PC-9 (cell line): Measurements from ENCODE around the gene ZFHX3.

Experiments
- CTCF ChIP-seq: fragments of 200-600 bp; sonication (generic); conservative IDR thresholded peaks from 2 replicates; pipeline ENCODE4 v1.6.1; 2017; ENCODE audit warnings: mixed run types, antibody characterized with exemption, mild to moderate bottlenecking, moderate library complexity
- EZH2 ChIP-seq: fragments of 200-600 bp; sonication (generic); IDR thresholded peaks from 2 replicates; pipeline ENCODE4 v1.8.0; 2017; ENCODE audit warnings: antibody characterized with exemption, low read depth

GRCh38 chr16:72879846-72880245 is 168.1 kb downstream of the ZFHX3 start:
- TF ChIP-seq CTCF (no peak), EZH2 (no peak)
